Measurements from ENCODE around the gene CDKAL1. TPM values are rescaled to one million over a fixed set of nuclear protein-coding genes. Genes with fewer than 3 reads are reported as not detected.

CDKAL1 gene
- total and polyA plus RNA-seq, 8 donors: 13.6 to 20.7 (median 17.5) TPM

DNA sequence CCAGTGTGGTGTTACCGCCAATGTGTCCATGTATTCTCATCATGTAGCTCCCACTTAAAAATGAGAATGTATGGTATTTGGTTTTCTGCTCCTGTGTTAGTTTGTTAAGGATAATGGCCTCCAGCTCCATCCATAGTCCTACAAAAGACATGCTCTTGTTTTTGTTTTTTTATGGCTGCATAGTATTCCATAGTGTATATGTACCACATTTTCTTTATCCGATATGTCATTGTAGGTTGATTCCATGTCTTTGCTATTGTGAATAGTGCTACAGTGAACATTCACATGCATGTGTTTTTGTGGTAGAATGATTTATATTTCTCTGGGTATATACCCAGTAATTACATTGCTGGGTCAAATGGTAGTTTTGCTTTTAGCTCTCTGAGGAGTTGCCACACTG lies 207.2 kb downstream of the CDKAL1 start:
- TF ChIP-seq, protein P1, sequence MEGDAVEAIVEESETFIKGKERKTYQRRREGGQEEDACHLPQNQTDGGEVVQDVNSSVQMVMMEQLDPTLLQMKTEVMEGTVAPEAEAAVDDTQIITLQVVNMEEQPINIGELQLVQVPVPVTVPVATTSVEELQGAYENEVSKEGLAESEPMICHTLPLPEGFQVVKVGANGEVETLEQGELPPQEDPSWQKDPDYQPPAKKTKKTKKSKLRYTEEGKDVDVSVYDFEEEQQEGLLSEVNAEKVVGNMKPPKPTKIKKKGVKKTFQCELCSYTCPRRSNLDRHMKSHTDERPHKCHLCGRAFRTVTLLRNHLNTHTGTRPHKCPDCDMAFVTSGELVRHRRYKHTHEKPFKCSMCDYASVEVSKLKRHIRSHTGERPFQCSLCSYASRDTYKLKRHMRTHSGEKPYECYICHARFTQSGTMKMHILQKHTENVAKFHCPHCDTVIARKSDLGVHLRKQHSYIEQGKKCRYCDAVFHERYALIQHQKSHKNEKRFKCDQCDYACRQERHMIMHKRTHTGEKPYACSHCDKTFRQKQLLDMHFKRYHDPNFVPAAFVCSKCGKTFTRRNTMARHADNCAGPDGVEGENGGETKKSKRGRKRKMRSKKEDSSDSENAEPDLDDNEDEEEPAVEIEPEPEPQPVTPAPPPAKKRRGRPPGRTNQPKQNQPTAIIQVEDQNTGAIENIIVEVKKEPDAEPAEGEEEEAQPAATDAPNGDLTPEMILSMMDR (IDR thresholded peaks at IDR 0.05): no peak
- H3K9me3 ChIP-seq: peaks cover 0 to 4% of the 10 kb centered on the region in 2 donors
- intact Hi-C loops (cut with DNase I): no loop called here
- ATAC-seq (no peak), DNase-seq (no peak)
- no peaks in the 10 kb centered on the region for H3K4me1 ChIP-seq
- no peak overlapping the region for H3K4me3 ChIP-seq
- peaks cover 0 to 19% of the 10 kb centered on the region in 2 donors for H3K36me3 ChIP-seq
- H3K27me3 ChIP-seq: no peaks in the 10 kb centered on the region
- no peak overlapping the region for H3K27ac ChIP-seq

DNA sequence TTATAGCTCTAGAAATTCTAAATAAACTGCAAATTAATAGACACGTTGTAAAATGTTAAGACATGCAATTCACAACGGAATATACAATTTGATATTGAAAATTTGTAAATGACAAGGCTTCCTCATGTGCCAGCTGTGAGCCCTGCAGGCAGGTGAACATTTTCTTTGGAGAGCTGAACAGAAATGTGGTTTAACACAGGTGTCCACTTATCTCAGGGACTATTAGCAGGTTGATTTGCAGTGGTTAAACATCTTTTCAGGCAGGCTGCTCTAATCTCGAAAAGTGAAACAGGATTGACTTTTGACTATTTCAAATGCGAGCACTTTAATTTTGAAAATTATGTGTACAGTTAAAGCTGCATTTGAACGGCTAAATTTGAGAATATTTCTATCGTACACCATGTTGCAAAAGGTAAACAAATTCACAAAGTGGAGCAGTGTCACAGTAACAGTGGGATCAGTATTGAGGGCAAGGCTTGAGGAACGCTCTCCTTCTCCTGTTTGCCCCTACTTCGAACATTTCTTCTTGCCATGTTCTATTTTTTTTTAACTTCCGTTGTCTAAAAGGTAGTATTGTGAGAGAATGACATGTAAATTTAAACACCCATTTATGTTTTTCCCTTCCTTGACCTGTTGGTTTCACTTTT lies 210.8 kb downstream of the CDKAL1 start:
- peaks cover 0 to 4% of the 10 kb centered on the region in 2 donors for H3K9me3 ChIP-seq
- ATAC-seq (no peak), DNase-seq (no peak)
- no peaks in the 10 kb centered on the region for H3K27me3 ChIP-seq
- peaks cover 0 to 13% of the 10 kb centered on the region in 2 donors for H3K36me3 ChIP-seq
- intact Hi-C loops (cut with DNase I): no loop called here
- TF ChIP-seq, protein P1 (IDR thresholded peaks at IDR 0.05): no peak
- no peak overlapping the region for H3K27ac ChIP-seq
- no peak overlapping the region for H3K4me3 ChIP-seq
- H3K4me1 ChIP-seq: no peaks in the 10 kb centered on the region

DNA sequence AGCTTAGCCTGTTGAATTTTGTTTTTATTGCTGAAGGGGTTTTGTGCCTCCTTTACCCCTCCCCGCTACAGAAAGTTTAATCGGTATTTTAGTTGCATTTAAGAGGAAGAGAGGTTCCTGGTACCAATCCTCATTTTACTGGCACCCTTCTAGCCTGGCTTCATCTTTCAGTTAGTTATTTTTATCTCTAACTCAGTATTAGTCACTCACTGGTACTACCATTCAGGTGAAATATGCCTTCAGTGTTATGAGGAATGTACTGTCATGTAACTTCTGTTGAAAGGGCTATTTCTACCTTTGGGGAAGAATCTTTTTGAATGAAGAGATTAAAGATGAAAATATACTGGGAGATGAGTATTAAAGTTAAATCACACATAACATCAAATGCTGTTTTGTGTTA lies 211.8 kb downstream of the CDKAL1 start:
- DNase-seq (no peak), ATAC-seq (no peak)
- intact Hi-C loops (cut with DNase I): no loop called here

DNA sequence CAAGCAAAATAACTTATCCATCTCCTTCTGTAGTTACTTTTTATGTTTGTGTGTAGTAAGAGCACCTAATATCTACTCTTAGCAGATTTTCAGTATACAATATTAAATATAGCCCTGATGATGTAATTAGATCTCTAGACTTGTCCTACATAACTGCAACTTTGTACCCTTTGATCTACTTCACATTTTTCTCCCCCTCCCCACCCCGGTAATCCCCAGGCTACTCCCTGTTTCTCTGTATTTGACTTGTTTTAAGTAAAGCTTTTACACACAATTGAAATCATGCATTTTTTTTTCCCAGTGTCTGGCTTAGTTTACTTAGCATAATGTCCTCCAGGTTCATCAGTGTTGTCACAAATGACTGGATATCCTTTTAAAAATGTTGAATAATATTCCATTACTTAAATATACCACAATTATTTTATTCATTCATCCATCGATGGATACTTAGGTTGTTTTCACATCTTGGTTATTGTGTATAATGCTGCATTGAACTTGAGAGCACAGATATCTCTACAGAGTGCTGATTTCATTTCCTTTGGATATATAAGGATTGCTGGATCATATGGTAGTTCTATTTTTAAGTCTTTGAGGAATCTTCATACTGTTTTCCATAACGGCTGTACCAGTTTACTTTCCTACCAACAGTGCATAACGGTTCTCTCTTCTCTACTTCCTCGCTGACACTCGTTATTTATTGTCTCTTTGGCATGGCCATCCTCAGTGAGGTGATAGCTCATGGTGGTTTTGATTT lies 212.7 kb downstream of the CDKAL1 start:
- intact Hi-C loops (cut with DNase I): no loop called here
- H3K36me3 ChIP-seq: no peaks in the 10 kb centered on the region
- TF ChIP-seq, protein P1 (IDR thresholded peaks at IDR 0.05): no peak
- no peak overlapping the region for H3K27ac ChIP-seq
- H3K4me1 ChIP-seq: no peaks in the 10 kb centered on the region
- no peaks in the 10 kb centered on the region for H3K27me3 ChIP-seq
- H3K9me3 ChIP-seq: no peaks in the 10 kb centered on the region
- no peak overlapping the region for H3K4me3 ChIP-seq
- ATAC-seq (no peak), DNase-seq (no peak)

More for the DNA sequence above, 211.8 kb downstream of the CDKAL1 start:
- Histone ChIP-seq H3K27me3 (no peaks in the 10 kb centered on the region), H3K27ac (no peak overlapping the region), H3K36me3 (peaks cover 0 to 9% of the 10 kb centered on the region in 2 donors), H3K9me3 (peaks cover 0 to 4% of the 10 kb centered on the region in 2 donors), H3K4me1 (no peaks in the 10 kb centered on the region), H3K4me3 (no peak overlapping the region)
- TF ChIP-seq, protein P1 (IDR thresholded peaks at IDR 0.05): no peak

DNA sequence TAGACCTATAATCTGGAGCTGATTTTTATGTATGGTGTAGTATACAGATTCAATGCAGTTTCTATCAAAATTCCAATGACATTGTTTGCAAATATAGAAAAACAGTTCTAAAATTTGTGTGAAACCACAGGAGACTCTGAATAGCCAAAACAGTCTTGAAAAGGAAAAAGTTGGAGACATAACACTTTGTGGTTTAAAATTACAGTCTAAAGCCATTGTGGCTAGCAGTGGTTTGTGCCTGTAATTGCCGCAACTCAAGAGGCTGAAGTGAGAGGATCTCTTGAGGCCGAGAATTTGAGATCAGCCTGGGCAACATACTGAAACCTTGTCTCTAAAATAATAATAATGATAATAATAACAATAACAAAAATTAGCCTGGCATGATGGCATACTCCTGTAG lies 213.7 kb downstream of the CDKAL1 start:
- H3K27me3 ChIP-seq: no peaks in the 10 kb centered on the region
- TF ChIP-seq, protein P1 (IDR thresholded peaks at IDR 0.05): no peak
- no peak for DNase-seq
- H3K4me1 ChIP-seq: no peaks in the 10 kb centered on the region
- H3K27ac ChIP-seq: no peak overlapping the region
- no peaks in the 10 kb centered on the region for H3K36me3 ChIP-seq
- intact Hi-C loops (cut with DNase I): no loop called here
- H3K9me3 ChIP-seq: no peaks in the 10 kb centered on the region
- no peak for ATAC-seq
- H3K4me3 ChIP-seq: no peak overlapping the region
